Measurements from ENCODE around the gene PHF8. TPM values are rescaled to one million over a fixed set of nuclear protein-coding genes. Genes with fewer than 3 reads are reported as not detected.
A peak's percentile ranks its signal among the peaks of the same experiment; 100 is the strongest.

The PHF8 gene
- total RNA-seq, 1 experiment from 2014 or later = 12.5 TPM

GRCh38 chrX:54012830-54013500 lies 31.3 kb downstream of the PHF8 start:
- no peak for DNase-seq (ENCODE audit: low read depth)

DNA sequence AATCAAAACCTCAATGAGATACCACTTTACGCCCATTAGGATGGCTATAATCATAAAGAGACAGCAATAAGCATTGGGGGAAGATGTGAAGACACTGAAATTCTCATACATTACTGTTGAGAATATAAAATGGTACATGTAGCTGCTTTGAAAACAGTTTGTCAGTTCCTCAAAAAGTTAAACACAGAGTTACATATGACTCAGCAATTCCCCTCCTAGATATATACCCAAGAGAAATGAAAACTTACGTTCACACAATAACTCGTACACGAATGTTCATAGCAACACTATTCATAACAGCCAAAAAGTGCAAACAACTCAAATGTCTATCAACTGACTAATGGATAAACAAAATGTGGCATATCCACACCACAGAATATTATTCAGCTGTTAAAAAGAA lies 36.6 kb downstream of the PHF8 start:
- DNase-seq (ENCODE audit: low read depth) = no peak

DNA sequence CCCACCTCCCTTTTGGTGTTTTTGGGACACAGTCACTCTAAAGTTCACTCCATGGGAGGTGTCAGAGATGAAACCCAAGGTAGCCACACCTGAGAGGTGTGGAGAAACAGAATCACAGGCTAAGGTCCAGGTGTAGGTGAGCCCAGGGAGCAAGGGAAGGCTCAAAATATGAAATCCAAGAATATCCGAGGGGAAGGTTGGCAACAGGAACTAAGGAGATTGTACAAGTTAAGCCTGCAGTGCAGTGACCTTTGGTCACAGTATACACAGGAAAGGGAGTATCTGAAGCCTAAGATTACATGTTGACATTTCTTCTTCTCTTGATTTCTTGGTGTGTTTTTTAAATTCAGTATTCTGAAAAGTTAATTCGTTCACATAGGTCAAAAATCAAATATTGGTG lies 46.5 kb downstream of the PHF8 start:
- DNase-seq (ENCODE audit: low read depth) = no peak

DNA sequence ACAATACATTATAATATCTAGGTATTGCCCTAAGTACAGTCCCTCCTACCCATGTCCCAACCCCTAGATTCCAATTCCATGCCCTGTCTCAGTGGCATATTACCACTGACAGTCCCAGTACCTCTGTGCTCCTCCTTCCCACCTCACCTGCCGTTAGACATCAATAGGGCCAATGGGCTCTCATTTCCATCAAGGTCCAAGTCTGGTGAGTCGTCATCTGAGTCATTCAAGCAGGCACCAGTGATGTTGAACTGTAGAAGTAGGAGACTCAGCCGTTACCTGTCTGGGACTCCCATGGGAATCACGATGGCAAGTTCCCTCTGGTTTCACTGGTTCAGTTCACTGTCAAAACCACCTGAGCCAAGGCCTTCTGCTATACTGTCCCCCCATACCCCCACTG lies 51.7 kb downstream of the PHF8 start:
- no peak for DNase-seq (ENCODE audit: low read depth)

DNA sequence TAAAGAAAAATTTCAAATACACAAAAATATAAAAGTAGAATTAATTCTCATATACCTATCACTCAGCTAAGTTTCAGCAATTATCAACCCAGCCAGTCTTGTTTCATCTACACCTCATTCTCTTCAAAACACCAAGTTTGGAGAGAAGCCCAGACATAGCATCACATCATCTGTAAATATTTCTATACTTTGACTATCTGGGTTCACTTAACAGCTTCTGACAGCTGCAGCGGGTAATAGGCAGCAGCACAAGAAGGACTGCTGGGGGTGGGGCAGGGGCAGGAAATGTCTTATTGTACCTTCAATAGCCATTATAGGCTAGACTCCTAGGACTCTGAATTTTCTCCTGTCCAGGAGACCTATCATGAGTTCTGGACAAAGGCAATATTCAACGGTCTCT lies 54.1 kb downstream of the PHF8 start:
- no peak for DNase-seq (ENCODE audit: low read depth)

DNA sequence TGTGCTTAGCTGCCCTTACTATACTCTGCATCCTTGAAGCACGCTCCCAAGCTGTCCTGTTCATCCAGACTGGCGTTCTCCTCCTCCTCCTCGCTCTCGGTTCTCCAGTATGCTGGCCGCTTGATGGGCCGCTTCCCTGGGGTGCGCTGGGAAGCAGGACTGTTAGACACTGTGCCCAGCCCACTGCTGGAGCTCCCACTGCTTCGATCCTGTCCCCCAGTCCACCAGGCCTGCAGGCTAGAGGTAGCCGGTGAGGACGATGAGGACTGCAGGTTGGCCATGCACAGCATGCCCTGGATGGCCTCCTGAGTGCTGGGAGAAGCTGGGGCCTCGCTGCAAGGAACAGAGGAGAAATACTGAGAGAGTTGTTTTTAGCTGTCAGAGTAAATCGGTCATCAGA lies 59.4 kb downstream of the PHF8 start:
- DNase-seq (ENCODE audit: low read depth) = no peak

- no peak for DNase-seq (ENCODE audit: low read depth)
Measured at GRCh38 chrX:53974529-53974928, 69.7 kb downstream of the PHF8 start.

- DNase-seq (ENCODE audit: low read depth) = no peak
Measured at GRCh38 chrX:53969540-53969939, 74.7 kb downstream of the PHF8 start.

DNA sequence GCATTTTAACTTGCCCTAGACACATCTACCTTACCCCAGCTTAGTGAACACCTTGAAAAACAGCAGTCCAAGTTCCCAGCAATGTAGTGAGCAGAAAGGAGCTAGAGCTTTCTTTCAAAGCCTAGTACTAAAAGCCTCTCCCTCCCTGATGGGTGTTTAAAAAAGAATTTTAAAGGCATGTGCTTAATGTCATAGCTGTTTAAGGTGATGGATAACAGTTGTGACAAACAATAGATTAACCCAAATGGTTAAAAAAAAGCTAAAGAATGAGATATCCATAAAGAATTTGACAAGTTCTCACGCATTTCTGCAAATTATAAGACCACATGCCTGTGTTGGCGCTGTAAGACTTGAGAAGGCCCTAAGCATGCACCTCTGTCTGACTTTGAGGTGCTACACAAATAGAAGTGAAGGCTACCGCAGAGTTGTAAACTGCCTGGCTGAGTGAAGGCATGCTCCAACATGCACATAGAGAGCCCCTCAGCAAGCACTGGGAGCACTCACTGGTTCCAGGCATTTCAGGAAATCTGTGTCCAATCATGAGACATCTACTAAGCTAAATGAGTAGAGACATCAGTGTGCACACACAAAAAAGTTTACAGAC lies 94.0 kb downstream of the PHF8 start:
- no peak for DNase-seq (ENCODE audit: low read depth)

DNA sequence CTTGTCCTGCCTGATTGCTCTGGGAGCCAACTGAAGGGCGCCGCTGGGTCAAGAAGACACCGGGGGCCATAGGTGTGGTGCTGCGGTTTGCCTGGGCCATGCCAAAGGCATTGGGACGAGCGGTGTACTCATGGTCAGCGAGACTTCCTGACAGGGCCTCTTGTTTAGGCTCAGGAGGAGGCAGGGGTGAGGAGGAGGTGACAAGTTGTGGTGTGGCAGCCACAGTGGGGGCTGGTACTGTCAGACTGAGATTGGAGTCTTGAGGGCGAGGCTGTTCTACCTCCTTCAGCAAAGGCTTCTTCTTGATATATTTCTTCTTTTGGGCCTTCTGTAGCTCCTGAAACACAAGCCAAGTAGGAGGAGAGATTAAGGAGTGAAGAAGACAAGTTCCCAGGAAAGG lies 104.1 kb downstream of the PHF8 start:
- DNase-seq (ENCODE audit: low read depth) = no peak

- peak; percentile 8 for DNase-seq (ENCODE audit: low read depth)
Measured at GRCh38 chrX:53939127-53939526, 105.1 kb downstream of the PHF8 start.

DNA sequence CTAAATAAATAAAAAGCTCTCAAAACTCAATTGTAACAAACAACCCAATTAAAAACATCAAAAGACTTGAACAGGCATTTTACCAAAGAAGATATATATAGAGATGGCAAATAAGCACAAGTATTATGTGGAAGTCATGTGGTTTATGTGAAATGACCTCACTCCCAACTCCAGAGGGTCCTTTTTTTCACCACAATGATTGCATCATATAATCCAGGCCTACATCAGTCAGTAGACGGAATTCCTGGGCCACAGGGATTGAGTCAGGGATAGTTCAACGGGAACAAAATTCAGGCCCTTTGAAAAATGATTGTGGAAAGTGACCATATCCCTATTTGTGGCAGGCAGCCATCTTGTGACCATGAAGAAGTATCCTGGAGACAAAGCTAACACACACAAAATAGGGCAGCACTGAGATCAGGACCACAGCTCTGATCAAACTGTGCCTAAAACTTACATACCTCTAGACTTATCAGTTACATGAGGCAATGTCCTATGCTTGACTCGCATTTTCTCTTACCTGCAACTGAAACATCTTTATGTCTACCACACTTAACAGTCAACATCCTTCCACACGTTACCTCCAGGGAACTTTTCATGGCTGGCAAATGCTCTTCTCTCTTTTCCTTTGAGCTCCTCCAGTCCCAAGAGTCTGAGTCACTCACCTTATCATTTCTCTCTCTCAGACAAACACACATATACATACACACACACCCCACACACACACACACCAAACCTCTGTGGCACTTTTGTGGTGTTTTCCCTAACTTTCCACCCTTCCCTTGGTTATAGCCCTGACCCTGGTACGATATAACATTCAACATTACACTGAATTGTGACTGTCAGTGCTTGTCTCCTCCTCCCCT lies 113.5 kb downstream of the PHF8 start:
- DNase-seq (ENCODE audit: low read depth) = peak; percentile 60

DNA sequence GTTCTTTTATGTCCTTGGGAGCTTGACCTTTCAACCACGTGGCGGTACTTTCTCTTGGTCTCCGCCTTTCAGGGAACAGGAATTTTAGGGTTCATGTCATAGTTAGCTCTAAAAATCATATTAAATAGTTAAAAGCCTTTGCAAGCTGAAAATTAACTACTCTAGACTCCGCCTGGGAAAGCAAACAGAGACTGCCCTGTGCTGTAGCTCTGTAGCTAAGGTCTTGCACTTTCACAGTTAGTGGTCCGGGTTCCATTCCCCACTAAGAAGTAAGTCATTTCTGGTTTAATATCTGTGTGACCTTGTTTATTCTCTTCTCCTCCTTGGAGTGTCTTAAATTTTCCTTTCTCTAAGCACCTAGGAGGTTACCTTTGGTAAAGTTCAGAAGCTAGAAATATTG lies 118.2 kb downstream of the PHF8 start:
- no peak for DNase-seq (ENCODE audit: low read depth)

DNA sequence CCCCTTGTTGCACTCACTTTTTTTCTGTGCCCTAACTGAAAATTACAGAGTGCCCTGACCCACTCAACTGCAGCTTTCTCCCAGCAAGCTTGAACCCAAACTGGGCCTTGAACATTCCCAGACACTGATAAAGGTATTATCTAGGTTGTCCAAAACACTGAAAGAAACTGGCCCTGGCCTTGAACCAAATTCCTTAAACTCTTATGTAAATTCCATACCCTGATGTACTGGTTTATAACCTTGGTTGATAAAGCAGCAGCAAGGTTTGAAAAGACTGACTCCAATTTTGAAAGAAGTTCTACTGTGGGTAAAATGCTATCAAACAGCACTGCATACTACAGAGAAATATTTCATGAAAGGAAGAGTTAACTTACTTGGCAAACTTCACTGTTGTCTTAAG lies 125.6 kb downstream of the PHF8 start:
- no peak for DNase-seq (ENCODE audit: low read depth)

GRCh38 chrX:53900623-53901022 lies 143.7 kb downstream of the PHF8 start:
- DNase-seq (ENCODE audit: low read depth) = no peak

DNA sequence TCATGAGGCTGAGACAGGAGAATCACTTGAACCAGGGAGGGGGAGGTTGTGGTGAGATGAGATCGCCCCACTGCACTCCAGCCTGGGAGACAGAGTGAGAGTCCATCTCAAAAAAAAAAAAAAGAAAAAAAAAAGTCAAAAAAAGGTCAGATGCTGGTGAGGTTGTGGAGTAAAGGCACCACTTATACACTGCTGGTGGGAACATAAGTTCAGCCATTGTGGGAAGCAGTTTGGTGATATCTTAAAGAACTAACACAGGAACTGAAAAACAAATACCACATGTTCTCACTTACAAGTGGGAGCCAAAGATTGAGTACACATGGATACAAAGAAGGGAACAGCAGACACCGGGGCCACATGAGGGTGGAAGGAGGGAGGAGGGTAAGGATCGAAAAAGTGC lies 149.0 kb downstream of the PHF8 start:
- DNase-seq (ENCODE audit: low read depth) = no peak

Other genes starting within 250 kb of the PHF8 start
- gene FAM120C, start 138.8 kb upstream of the PHF8 start, total RNA-seq (2014; rRNA removed; shearing (Covaris generic)) = 5.9 and 7.7 TPM in 2 replicates